GM21825 (cell line): ENCODE data around the gene PLXNA4.

ENCODE experiments used
- ATAC-seq: cut with Tn5 transposase; IDR thresholded peaks from one replicate; pipeline ENCODE4 v1.9.1; 2021; ENCODE audit warnings: mild to moderate bottlenecking, moderate library complexity; ENCODE audit not compliant: unreplicated experiment

Gene PLXNA4

GRCh38 chr7:132250480-132251326, 325.6 kb downstream of the PLXNA4 start:
- no peak for ATAC-seq

- ATAC-seq = no peak
Measured at GRCh38 chr7:132249256-132249971, 326.9 kb downstream of the PLXNA4 start.

GRCh38 chr7:132248841-132249240, 327.4 kb downstream of the PLXNA4 start:
- no peak for ATAC-seq

- no peak for ATAC-seq
Measured at GRCh38 chr7:132247995-132248618, 328.2 kb downstream of the PLXNA4 start.

GRCh38 chr7:132246591-132246990, 329.7 kb downstream of the PLXNA4 start:
- ATAC-seq = no peak

- no peak for ATAC-seq
Measured at GRCh38 chr7:132245539-132245938, 330.7 kb downstream of the PLXNA4 start.

GRCh38 chr7:132244903-132245480, 331.3 kb downstream of the PLXNA4 start:
- ATAC-seq = no peak

GRCh38 chr7:132243463-132243862, 332.8 kb downstream of the PLXNA4 start:
- no peak for ATAC-seq

- no peak for ATAC-seq
Measured at GRCh38 chr7:132243051-132243450, 333.2 kb downstream of the PLXNA4 start.

GRCh38 chr7:132242192-132242812, 334.0 kb downstream of the PLXNA4 start:
- ATAC-seq = no peak

- ATAC-seq = no peak
Measured at GRCh38 chr7:132240821-132241422, 335.3 kb downstream of the PLXNA4 start.

- no peak for ATAC-seq
Measured at GRCh38 chr7:132240262-132240661, 336.0 kb downstream of the PLXNA4 start.

GRCh38 chr7:132239422-132239994, 336.8 kb downstream of the PLXNA4 start:
- ATAC-seq = no peak

- no peak for ATAC-seq
Measured at GRCh38 chr7:132234711-132235110, 341.6 kb downstream of the PLXNA4 start.

GRCh38 chr7:132232406-132232805, 343.9 kb downstream of the PLXNA4 start:
- no peak for ATAC-seq

- ATAC-seq = no peak
Measured at GRCh38 chr7:132230462-132230861, 345.8 kb downstream of the PLXNA4 start.

GRCh38 chr7:132228240-132228639, 348.0 kb downstream of the PLXNA4 start:
- no peak for ATAC-seq

GRCh38 chr7:132226957-132227290, 349.3 kb downstream of the PLXNA4 start:
- no peak for ATAC-seq

GRCh38 chr7:132226046-132226956, 350.0 kb downstream of the PLXNA4 start:
- no peak for ATAC-seq
